HEK293T (cell line): ENCODE results near the gene CELSR1.

Source experiments
- ARNT ChIP-seq: fragments of 450-650 bp; IDR thresholded peaks from 2 replicates; pipeline ENCODE4 v1.6.1; 2017; ENCODE audit warnings: mild to moderate bottlenecking
- ELF4 ChIP-seq: fragments of 450-650 bp; IDR thresholded peaks from 2 replicates; pipeline ENCODE4 v1.6.1; 2017; ENCODE audit warnings: antibody characterized with exemption
- FOXA1 ChIP-seq: fragments of 450-650 bp; IDR thresholded peaks from 2 replicates; pipeline ENCODE4 v1.6.1; 2016; ENCODE audit warnings: mild to moderate bottlenecking
- FOXK2 ChIP-seq: fragments of 450-650 bp; IDR thresholded peaks from 2 replicates; pipeline ENCODE4 v1.6.1; 2016; ENCODE audit warnings: mild to moderate bottlenecking
- FOXM1 ChIP-seq: fragments of 450-650 bp; IDR thresholded peaks from 2 replicates; pipeline ENCODE4 v1.6.1; 2017; ENCODE audit warnings: mild to moderate bottlenecking, borderline replicate concordance
- HDGF ChIP-seq: fragments of 450-650 bp; IDR thresholded peaks from 2 replicates; pipeline ENCODE4 v1.6.1; 2017; ENCODE audit warnings: antibody characterized with exemption, borderline replicate concordance
- L3MBTL2 ChIP-seq: fragments of 450-650 bp; conservative IDR thresholded peaks from 2 replicates; pipeline ENCODE4 v1.6.1; 2016; ENCODE audit warnings: mild to moderate bottlenecking
- LEF1 ChIP-seq: fragments of 450-650 bp; IDR thresholded peaks from 2 replicates; pipeline ENCODE4 v1.6.1; 2017; ENCODE audit warnings: mild to moderate bottlenecking, borderline replicate concordance
- NFRKB ChIP-seq: fragments of 450-650 bp; IDR thresholded peaks from 2 replicates; pipeline ENCODE4 v1.6.1; 2016; ENCODE audit warnings: mild to moderate bottlenecking, moderate library complexity
- PKNOX1 ChIP-seq: fragments of 450-650 bp; IDR thresholded peaks from 2 replicates; pipeline ENCODE4 v1.6.1; 2016
- SP1 ChIP-seq: fragments of 450-650 bp; IDR thresholded peaks from 2 replicates; pipeline ENCODE4 v1.6.1; 2017
- SUZ12 ChIP-seq: fragments of 450-650 bp; IDR thresholded peaks from 2 replicates; pipeline ENCODE4 v1.6.1; 2016; ENCODE audit warnings: mild to moderate bottlenecking
- TARDBP ChIP-seq: fragments of 450-650 bp; IDR thresholded peaks from 2 replicates; pipeline ENCODE4 v1.6.1; 2016
- ZNF384 ChIP-seq: fragments of 450-650 bp; IDR thresholded peaks from 2 replicates; pipeline ENCODE4 v1.6.1; 2016

GRCh38 chr22:46337870-46338269, 199.6 kb downstream of the CELSR1 start:
- no peak for TF ChIP-seq PKNOX1
- no peak for TF ChIP-seq SP1
- no peak for TF ChIP-seq FOXA1
- TF ChIP-seq HDGF = no peak
- no peak for TF ChIP-seq TARDBP
- TF ChIP-seq SUZ12 = no peak
- TF ChIP-seq ELF4 = no peak
- no peak for TF ChIP-seq FOXM1
- no peak for TF ChIP-seq LEF1
- TF ChIP-seq NFRKB = no peak
- no peak for TF ChIP-seq FOXK2
- no peak for TF ChIP-seq L3MBTL2
- TF ChIP-seq ARNT = no peak
- TF ChIP-seq ZNF384 = no peak
